Measurements from ENCODE around the gene BAIAP2L1. TPM values are rescaled to one million over a fixed set of nuclear protein-coding genes. Genes with fewer than 3 reads are reported as not detected.

BAIAP2L1 gene
- total and polyA plus RNA-seq, 12 donors, result 0.53 to 5.8 (median 1.8) TPM

DNA sequence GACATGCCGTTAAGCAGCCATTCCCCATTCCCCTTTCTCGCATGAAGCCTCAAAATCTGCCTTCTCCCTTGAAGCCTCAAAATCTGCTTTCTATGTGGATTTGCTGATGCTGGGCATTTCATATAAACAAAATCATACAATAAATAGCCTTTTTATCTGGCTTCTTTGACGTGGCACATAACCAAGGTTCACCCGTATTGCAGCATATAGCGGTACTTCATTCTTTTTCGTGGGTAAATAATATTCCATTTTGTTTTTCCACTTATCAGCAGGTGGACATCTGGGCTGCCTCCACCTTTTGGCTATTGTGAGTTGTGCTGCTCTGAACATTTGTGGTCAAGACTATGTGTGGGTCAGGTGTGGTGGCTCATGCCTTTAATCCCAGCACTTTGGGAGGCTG, 62.4 kb downstream of the BAIAP2L1 start:
- intact Hi-C loops (cut with DNase I), result loop anchor here in 1 of 10 donors (10.0 kb wide), 1 partner anchor 56 kb away; no protein-coding TSS in a partner anchor
- Histone ChIP-seq H3K36me3 (no peaks in the 10 kb centered on the region), H3K4me3 (no peak overlapping the region), H3K27ac (no peak overlapping the region), H3K9me3 (peaks cover 0 to 10% (median 0%) of the 10 kb centered on the region in 11 donors), H3K27me3 (no peaks in the 10 kb centered on the region), H3K4me1 (no peaks in the 10 kb centered on the region)
- WGBS, 2 donors, result 96 to 97% methylated on average over 6 of the region's 6 CpGs
- ATAC-seq, result no peak
- no peak for DNase-seq
- TF ChIP-seq CTCF (IDR thresholded peaks at IDR 0.05), result no peak

DNA sequence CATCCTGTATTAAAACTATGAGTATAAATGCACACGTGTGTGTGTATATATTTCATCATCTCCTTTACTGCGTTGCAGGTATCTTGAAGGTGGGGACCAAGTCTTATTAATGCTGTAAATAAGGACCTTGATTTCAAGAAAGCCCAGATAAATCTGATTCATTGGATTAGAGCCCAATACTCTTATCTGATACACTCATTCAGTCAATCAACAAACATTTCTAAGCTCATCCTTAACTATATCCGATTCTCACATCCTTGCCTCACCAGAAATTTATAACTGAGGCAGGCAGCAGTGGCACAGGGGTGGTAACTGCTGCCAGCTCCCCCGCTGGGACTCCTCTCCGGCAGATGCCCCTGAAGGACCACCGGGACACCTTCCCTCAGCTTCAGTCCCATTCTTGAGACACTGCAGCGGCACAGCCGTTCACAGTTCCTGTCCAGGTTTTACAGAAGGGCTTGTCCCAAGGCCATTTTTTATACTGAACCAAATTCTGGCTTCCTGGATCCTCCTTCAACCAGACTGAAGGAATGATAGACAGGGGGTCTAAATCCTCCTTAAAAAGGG, 65.4 kb downstream of the BAIAP2L1 start:
- no peak for TF ChIP-seq CTCF (IDR thresholded peaks at IDR 0.05)
- ATAC-seq, result no peak
- Histone ChIP-seq H3K36me3 (no peaks in the 10 kb centered on the region), H3K4me1 (no peaks in the 10 kb centered on the region), H3K27me3 (no peaks in the 10 kb centered on the region), H3K9me3 (peaks cover 0 to 15% (median 0%) of the 10 kb centered on the region in 11 donors), H3K27ac (no peak overlapping the region), H3K4me3 (no peak overlapping the region)
- 93 to 95% methylated on average over 8 of the region's 8 CpGs for WGBS, 2 donors
- intact Hi-C loops (cut with DNase I), result loop anchor here in 1 of 10 donors (10.0 kb wide), 1 partner anchor 59 kb away; no protein-coding TSS in a partner anchor
- DNase-seq, result no peak

DNA sequence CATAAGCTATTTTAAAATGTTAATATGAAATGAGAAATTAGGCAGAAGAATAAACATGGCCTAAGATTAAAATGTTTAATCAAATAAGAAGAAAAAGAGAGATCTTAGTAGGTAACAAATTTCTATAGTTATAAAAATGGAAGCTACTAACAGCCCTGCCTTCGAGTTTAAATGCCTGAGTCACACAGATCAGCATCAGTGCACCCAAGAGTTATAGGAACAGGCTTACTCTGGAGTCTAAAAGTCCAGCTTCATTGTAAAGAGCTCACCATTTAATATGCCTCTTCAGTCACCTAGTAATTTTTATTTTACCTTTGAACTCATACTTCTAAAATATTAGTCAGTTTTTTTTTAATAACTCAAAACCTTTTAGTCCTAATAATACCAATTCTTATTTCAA, 66.8 kb downstream of the BAIAP2L1 start:
- H3K9me3 ChIP-seq, result peaks cover 0 to 12% (median 0%) of the 10 kb centered on the region in 11 donors
- TF ChIP-seq CTCF (IDR thresholded peaks at IDR 0.05), result no peak
- peaks cover 0 to 12% (median 5%) of the 10 kb centered on the region in 9 donors for H3K4me1 ChIP-seq
- 74% methylated on average over 1 of the region's 1 CpG for WGBS, 2 donors
- no peaks in the 10 kb centered on the region for H3K36me3 ChIP-seq
- no peak overlapping the region for H3K27ac ChIP-seq
- ATAC-seq (no peak), DNase-seq (no peak)
- intact Hi-C loops (cut with DNase I), result loop anchor here in 1 of 10 donors (10.0 kb wide), 1 partner anchor 61 kb away; no protein-coding TSS in a partner anchor
- no peaks in the 10 kb centered on the region for H3K27me3 ChIP-seq
- no peak overlapping the region for H3K4me3 ChIP-seq

- H3K9me3 ChIP-seq, result peaks cover 0 to 6% (median 0%) of the 10 kb centered on the region in 11 donors
- TF ChIP-seq CTCF (IDR thresholded peaks at IDR 0.05), result no peak
- intact Hi-C loops (cut with DNase I), result loop anchor here in 1 of 10 donors (10.0 kb wide), 1 partner anchor 64 kb away; no protein-coding TSS in a partner anchor
- 94 to 96% methylated on average over 5 of the region's 5 CpGs for WGBS, 2 donors
- DNase-seq, result no peak
- no peak overlapping the region for H3K27ac ChIP-seq
- H3K4me3 ChIP-seq, result no peak overlapping the region
- no peaks in the 10 kb centered on the region for H3K27me3 ChIP-seq
- no peak for ATAC-seq
- no peaks in the 10 kb centered on the region for H3K36me3 ChIP-seq
- peaks cover 2 to 20% (median 10%) of the 10 kb centered on the region in 9 donors for H3K4me1 ChIP-seq
Observed at GRCh38 chr7:98330926-98331529, 69.9 kb downstream of the BAIAP2L1 start.

Data from heart right ventricle (tissue), 16 donors.